ENCODE results near the gene RB1. TPM values are rescaled to one million over a fixed set of nuclear protein-coding genes. Genes with fewer than 3 reads are reported as not detected.

Gene RB1
- total and polyA plus RNA-seq, 9 of the 15 experiments (the other 6 are each of a cell fraction or from before 2014, with no cell fraction given) = 5.0 to 23.8 (median 17.9) TPM

DNA sequence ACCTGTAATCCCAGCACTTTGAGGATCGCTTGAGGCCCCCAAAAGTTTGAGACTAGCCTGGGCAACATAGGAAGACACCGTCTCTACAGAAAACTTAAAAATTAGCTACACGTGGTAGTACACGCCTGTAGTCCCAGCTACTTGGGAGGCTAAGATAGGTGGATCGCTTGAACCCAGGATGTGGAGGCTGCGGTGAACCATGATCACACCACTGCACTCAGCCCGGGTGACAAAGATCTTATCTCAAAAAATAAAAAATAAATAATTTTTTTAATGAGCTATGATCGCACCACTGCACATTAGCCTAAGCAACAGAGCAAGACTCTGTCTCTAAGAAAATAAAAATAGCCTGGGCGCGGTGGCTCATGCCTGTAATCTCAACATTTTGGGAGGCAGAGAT lies 222.7 kb downstream of the RB1 start:
- H3K4me1 ChIP-seq (replicated peaks in 1 of 2; ENCODE audit: control insufficient read depth in 2 of 2, insufficient read depth in 2 of 2, low read length in 2 of 2) = no peaks in the 10 kb centered on the region
- ChIA-PET CTCF (ENCODE audit: low intra/inter-chr PET ratio) (no interaction called here), POLR2A (interaction anchor here (0.6 kb wide), 1 partner anchor 18 kb away, joined by 3 read pairs; no protein-coding TSS in a partner anchor)
- no peak for TF ChIP-seq NR1H2 (CRISPR knock-in tag; IDR thresholded peaks at IDR 0.05)
- TF ChIP-seq LCOR (CRISPR knock-in tag; IDR thresholded peaks at IDR 0.05) = no peak
- TF ChIP-seq DIDO1 (tag; IDR thresholded peaks at IDR 0.05; ENCODE audit: low read depth) = no peak
- no peak for TF ChIP-seq BRD4 (IDR thresholded peaks at IDR 0.05)
- TF ChIP-seq ELF4 (CRISPR knock-in tag; IDR thresholded peaks at IDR 0.05) = no peak
- TF ChIP-seq PPARD (CRISPR knock-in tag; IDR thresholded peaks at IDR 0.05) = no peak
- TF ChIP-seq ZNF324 (CRISPR knock-in tag; IDR thresholded peaks at IDR 0.05) = no peak
- no peak for TF ChIP-seq ZNF586 (CRISPR knock-in tag; conservative IDR thresholded peaks at IDR 0.05)
- TF ChIP-seq RAD21 (CRISPR knock-in tag; conservative IDR thresholded peaks at IDR 0.05 in 1 of 2, IDR thresholded peaks at IDR 0.05 in 1 of 2) = no peak
- TF ChIP-seq C11orf30 (IDR thresholded peaks at IDR 0.05; ENCODE audit: low read depth) = no peak
- TF ChIP-seq, protein P1, sequence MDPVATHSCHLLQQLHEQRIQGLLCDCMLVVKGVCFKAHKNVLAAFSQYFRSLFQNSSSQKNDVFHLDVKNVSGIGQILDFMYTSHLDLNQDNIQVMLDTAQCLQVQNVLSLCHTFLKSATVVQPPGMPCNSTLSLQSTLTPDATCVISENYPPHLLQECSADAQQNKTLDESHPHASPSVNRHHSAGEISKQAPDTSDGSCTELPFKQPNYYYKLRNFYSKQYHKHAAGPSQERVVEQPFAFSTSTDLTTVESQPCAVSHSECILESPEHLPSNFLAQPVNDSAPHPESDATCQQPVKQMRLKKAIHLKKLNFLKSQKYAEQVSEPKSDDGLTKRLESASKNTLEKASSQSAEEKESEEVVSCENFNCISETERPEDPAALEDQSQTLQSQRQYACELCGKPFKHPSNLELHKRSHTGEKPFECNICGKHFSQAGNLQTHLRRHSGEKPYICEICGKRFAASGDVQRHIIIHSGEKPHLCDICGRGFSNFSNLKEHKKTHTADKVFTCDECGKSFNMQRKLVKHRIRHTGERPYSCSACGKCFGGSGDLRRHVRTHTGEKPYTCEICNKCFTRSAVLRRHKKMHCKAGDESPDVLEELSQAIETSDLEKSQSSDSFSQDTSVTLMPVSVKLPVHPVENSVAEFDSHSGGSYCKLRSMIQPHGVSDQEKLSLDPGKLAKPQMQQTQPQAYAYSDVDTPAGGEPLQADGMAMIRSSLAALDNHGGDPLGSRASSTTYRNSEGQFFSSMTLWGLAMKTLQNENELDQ (CRISPR knock-in tag; IDR thresholded peaks at IDR 0.05; ENCODE audit: borderline replicate concordance) = no peak
- no peak for TF ChIP-seq PHB2 (IDR thresholded peaks at IDR 0.05; ENCODE audit: low read depth)
- in situ Hi-C loops (cut with MboI) = no loop called here
- DNase-seq (ENCODE audit: extremely low read depth in 1 of 4, low spot score in 3 of 4) (no peak), FAIRE-seq (no peak), ATAC-seq (no peak)
- H3K79me2 ChIP-seq (ENCODE audit: control insufficient read depth, insufficient read depth, low read length) = no peaks in the 10 kb centered on the region
- H3K36me3 ChIP-seq (ENCODE audit: control insufficient read depth, insufficient read depth, low read length) = no peaks in the 10 kb centered on the region
- intact Hi-C loops (cut with micrococcal nuclease) = no loop called here
- no TSS peak for BruUV-seq (replicated peaks)
- no peak overlapping the region for H2AFZ ChIP-seq (ENCODE audit: low read depth, low read length)
- H3K27me3 ChIP-seq (ENCODE audit: control insufficient read depth in 2 of 2, insufficient read depth in 2 of 2, low read length in 2 of 2) = no peaks in the 10 kb centered on the region
- H3K9ac ChIP-seq (ENCODE audit: insufficient read depth in 1 of 2, low read depth in 2 of 2, low read length in 2 of 2) = no peak overlapping the region
- no peaks in the 10 kb centered on the region for H4K20me1 ChIP-seq (replicated peaks; ENCODE audit: control insufficient read depth, insufficient read depth, low read length)
- H3K9me3 ChIP-seq (replicated peaks; ENCODE audit: control insufficient read depth, insufficient read depth, low read depth, low read length) = no peaks in the 10 kb centered on the region
- H3K9me1 ChIP-seq (ENCODE audit: control insufficient read depth, insufficient read depth, low read length) = no peaks in the 10 kb centered on the region
- H3K27ac ChIP-seq (ENCODE audit: extremely low read depth, low read depth, low read length) = no peak overlapping the region
- H3K4me2 ChIP-seq (ENCODE audit: insufficient read depth, low read length) = no peak overlapping the region
- WGBS (ENCODE audit: insufficient coverage, low coverage, missing lambda C conversion rate) = 47% methylated on average over 10 of the region's 10 CpGs
- H3K4me3 ChIP-seq = no peak overlapping the region

All from K562 (cell line).